HepG2 (cell line): ENCODE results near the gene MBOAT7. TPM values are rescaled to one million over a fixed set of nuclear protein-coding genes. Genes with fewer than 3 reads are reported as not detected.

Experiments used
- E2F1 ChIP-seq: sonication (generic); formaldehyde crosslinking; IDR thresholded peaks from 2 replicates; pipeline ENCODE4 v1.5.0; 2020; ENCODE audit warnings: missing genetic modification reagents
- GABPA ChIP-seq, 2 experiments: IDR thresholded peaks; 2 replicates each; pipeline ENCODE4 v1.6.1; 2011 to 2016; ENCODE audit warnings: low read depth in 2 of 2, low read length in 1 of 2, missing biosample characterization in 1 of 2, missing genetic modification characterization in 1 of 2
- HDAC1 ChIP-seq: sonication (generic); formaldehyde crosslinking; IDR thresholded peaks from 2 replicates; pipeline ENCODE4 v1.5.1; 2020; ENCODE audit warnings: mild to moderate bottlenecking, missing genetic modification reagents
- MAFF ChIP-seq: IDR thresholded peaks from 2 replicates; pipeline ENCODE4 v1.6.1; 2011; ENCODE audit warnings: low read depth, low read length, improper control_type of control experiment
- NCOA5 ChIP-seq: sonication (generic); formaldehyde crosslinking; IDR thresholded peaks from 2 replicates; pipeline ENCODE4 v1.4.0; 2020; ENCODE audit warnings: missing genetic modification reagents
- NFYC ChIP-seq: IDR thresholded peaks from 2 replicates; pipeline ENCODE4 v1.6.1; 2016; ENCODE audit warnings: missing genetic modification reagents, missing compliant biosample characterization
- REPIN1 ChIP-seq: sonication (generic); formaldehyde crosslinking; IDR thresholded peaks from 2 replicates; pipeline ENCODE4 v1.8.0; 2022; ENCODE audit warnings: missing genetic modification reagents, low read depth, mild to moderate bottlenecking, borderline replicate concordance
- ZBTB38 ChIP-seq: sonication (generic); formaldehyde crosslinking; IDR thresholded peaks from 2 replicates; pipeline ENCODE4 v1.5.1; 2020; ENCODE audit warnings: mild to moderate bottlenecking, missing genetic modification reagents
- ZNF343 ChIP-seq: sonication (generic); formaldehyde crosslinking; IDR thresholded peaks from 2 replicates; pipeline ENCODE4 v1.4.0; 2020; ENCODE audit warnings: mild to moderate bottlenecking, missing genetic modification reagents
- ZNF749 ChIP-seq: sonication (generic); formaldehyde crosslinking; IDR thresholded peaks from 2 replicates; pipeline ENCODE4 v1.8.0; 2022; ENCODE audit warnings: mild to moderate bottlenecking, missing genetic modification reagents, moderate library complexity, borderline replicate concordance
- ZSCAN25 ChIP-seq: sonication (generic); formaldehyde crosslinking; IDR thresholded peaks from 2 replicates; pipeline ENCODE4 v1.8.0; 2022; ENCODE audit warnings: mild to moderate bottlenecking, missing genetic modification reagents
- polyA plus RNA-seq, 8 experiments: library from polyadenylated mRNA; depleted of rRNA in 3 of 8; stranded (reverse) in 7 of 8; unstranded in 1 of 8; fragments of >200 nt; fragmentation: Illumina TruSeq in 4 of 8; extraction: Trizol in 4 of 8; gene quantifications; 2 replicates each; pipeline versions ENCODE4 v1.2.1 to v1.2.3, GENCODE V29; 2011 to 2016; ENCODE audit warnings: low read depth in 4 of 8, missing spikeins in 1 of 8, mixed read lengths in 1 of 8; ENCODE audit not compliant: insufficient read depth in 1 of 8
- total RNA-seq, 5 experiments: library from RNA; depleted of rRNA; stranded (reverse); fragments of >200 nt; fragmentation: Illumina TruSeq; extraction: Trizol; gene quantifications; 2 replicates each; pipeline ENCODE4 v1.2.3, GENCODE V29; 2016; ENCODE audit warnings: low read depth in 1 of 5
- TF ChIP-seq, protein P1 (sequence below): sonication (generic); formaldehyde crosslinking; IDR thresholded peaks from 2 replicates; pipeline ENCODE4 v1.4.0; 2020; ENCODE audit warnings: mild to moderate bottlenecking, missing genetic modification reagents
- TF ChIP-seq, protein P2 (sequence below): sonication (generic); formaldehyde crosslinking; IDR thresholded peaks from 2 replicates; pipeline ENCODE4 v1.4.0; 2020; ENCODE audit warnings: mild to moderate bottlenecking, missing genetic modification reagents
- TF ChIP-seq, protein P3 (sequence below): sonication (generic); formaldehyde crosslinking; IDR thresholded peaks from 2 replicates; pipeline ENCODE4 v1.4.0; 2020; ENCODE audit warnings: low read depth, mild to moderate bottlenecking, missing genetic modification reagents

Gene MBOAT7
- total and polyA plus RNA-seq, 2 of the 13 experiments (the other 11 are each of a cell fraction or from before 2014, with no cell fraction given), result 22.2 to 25.5 TPM

- TF ChIP-seq ZNF343 (0 out of 2 replicates have a peak, but pooled peaks have one; percentile 52), GABPA (IDR thresholded peaks at IDR 0.05; ENCODE audit: low read depth, low read length) (peak; percentile 20; the same call in 1 of the 2 replicates), GABPA (CRISPR knock-in tag; IDR thresholded peaks at IDR 0.05; ENCODE audit: low read depth) (peak; percentile 65; the same call in 1 of the 2 replicates), MAFF (no peak), REPIN1 (CRISPR knock-in tag) (peak; percentile 69; the same call in 1 of the 2 replicates), HDAC1 (CRISPR knock-in tag) (peak; percentile 24; the same call in 1 of the 2 replicates), ZSCAN25 (0 out of 2 replicates have a peak, but pooled peaks have one; percentile 4), E2F1 (peak; percentile 68), NCOA5 (CRISPR knock-in tag) (no peak), ZBTB38 (CRISPR knock-in tag) (0 out of 2 replicates have a peak, but pooled peaks have one; percentile 34), NFYC (CRISPR knock-in tag) (peak; percentile 94), ZNF749 (no peak)
- TF ChIP-seq, protein P1, sequence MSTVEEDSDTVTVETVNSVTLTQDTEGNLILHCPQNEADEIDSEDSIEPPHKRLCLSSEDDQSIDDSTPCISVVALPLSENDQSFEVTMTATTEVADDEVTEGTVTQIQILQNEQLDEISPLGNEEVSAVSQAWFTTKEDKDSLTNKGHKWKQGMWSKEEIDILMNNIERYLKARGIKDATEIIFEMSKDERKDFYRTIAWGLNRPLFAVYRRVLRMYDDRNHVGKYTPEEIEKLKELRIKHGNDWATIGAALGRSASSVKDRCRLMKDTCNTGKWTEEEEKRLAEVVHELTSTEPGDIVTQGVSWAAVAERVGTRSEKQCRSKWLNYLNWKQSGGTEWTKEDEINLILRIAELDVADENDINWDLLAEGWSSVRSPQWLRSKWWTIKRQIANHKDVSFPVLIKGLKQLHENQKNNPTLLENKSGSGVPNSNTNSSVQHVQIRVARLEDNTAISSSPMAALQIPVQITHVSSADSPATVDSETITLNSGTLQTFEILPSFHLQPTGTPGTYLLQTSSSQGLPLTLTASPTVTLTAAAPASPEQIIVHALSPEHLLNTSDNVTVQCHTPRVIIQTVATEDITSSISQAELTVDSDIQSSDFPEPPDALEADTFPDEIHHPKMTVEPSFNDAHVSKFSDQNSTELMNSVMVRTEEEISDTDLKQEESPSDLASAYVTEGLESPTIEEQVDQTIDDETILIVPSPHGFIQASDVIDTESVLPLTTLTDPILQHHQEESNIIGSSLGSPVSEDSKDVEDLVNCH (CRISPR knock-in tag), result 0 out of 2 replicates have a peak, but pooled peaks have one; percentile 11
- TF ChIP-seq, protein P2, sequence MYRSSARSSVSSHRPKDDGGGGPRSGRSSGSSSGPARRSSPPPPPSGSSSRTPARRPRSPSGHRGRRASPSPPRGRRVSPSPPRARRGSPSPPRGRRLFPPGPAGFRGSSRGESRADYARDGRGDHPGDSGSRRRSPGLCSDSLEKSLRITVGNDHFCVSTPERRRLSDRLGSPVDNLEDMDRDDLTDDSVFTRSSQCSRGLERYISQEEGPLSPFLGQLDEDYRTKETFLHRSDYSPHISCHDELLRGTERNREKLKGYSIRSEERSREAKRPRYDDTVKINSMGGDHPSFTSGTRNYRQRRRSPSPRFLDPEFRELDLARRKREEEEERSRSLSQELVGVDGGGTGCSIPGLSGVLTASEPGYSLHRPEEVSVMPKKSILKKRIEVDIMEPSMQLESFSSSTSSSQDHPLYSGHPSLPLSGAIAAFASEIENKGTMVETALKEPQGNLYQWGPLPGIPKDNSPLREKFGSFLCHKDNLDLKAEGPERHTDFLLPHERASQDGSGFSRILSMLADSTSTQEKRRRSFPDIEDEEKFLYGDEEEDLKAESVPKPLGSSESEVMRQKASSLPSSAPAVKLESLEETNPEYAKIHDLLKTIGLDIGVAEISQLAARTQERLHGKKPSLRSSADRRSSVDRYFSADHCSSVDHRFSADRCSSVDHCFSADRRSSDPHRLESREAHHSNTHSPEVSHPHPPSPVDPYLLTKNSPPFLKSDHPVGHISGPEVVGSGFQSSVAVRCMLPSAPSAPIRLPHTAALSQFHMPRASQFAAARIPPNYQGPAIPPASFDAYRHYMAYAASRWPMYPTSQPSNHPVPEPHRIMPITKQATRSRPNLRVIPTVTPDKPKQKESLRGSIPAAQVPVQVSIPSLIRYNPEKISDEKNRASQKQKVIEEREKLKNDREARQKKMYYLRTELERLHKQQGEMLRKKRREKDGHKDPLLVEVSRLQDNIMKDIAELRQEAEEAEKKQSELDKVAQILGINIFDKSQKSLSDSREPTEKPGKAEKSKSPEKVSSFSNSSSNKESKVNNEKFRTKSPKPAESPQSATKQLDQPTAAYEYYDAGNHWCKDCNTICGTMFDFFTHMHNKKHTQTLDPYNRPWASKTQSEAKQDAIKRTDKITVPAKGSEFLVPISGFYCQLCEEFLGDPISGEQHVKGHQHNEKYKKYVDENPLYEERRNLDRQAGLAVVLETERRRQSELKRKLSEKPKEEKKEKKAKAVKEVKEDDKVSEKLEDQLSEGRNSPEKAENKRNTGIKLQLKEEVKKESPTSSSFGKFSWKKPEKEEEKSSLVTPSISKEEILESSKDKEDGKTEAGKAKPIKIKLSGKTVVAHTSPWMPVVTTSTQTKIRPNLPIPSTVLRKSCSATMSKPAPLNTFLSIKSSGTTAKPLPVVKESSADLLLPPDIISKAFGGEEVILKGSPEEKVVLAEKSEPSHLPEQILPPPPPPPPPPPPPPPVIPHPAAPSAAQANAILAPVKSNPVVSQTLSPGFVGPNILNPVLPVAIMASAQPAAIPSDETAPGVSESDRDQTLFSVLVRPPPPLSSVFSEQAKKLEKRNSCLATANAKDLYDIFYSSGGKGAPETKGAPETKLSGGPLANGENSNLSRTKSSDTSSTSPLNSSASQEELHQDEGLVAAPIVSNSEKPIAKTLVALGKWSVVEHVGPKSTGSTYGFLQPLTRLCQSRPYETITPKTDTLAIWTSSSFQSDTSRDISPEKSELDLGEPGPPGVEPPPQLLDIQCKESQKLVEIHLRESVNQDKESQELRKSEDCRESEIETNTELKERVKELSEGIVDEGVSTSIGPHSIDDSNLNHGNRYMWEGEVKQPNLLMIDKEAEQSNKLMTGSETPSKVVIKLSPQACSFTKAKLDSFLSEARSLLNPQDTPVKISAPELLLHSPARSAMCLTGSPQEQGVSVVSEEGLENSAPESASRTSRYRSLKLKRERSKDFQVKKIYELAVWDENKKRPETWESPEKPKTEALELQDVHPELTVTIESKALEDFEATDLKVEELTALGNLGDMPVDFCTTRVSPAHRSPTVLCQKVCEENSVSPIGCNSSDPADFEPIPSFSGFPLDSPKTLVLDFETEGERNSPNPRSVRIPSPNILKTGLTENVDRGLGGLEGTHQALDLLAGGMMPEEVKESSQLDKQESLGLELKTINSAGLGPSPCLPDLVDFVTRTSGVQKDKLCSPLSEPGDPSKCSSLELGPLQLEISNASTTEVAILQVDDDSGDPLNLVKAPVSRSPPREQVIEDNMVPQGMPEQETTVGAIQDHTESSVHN, result 0 out of 2 replicates have a peak, but pooled peaks have one; percentile 57
- TF ChIP-seq, protein P3, sequence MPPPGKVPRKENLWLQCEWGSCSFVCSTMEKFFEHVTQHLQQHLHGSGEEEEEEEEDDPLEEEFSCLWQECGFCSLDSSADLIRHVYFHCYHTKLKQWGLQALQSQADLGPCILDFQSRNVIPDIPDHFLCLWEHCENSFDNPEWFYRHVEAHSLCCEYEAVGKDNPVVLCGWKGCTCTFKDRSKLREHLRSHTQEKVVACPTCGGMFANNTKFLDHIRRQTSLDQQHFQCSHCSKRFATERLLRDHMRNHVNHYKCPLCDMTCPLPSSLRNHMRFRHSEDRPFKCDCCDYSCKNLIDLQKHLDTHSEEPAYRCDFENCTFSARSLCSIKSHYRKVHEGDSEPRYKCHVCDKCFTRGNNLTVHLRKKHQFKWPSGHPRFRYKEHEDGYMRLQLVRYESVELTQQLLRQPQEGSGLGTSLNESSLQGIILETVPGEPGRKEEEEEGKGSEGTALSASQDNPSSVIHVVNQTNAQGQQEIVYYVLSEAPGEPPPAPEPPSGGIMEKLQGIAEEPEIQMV (CRISPR knock-in tag), result peak; percentile 95
Observed at GRCh38 chr19:54136864-54137698, 52.3 kb downstream of the MBOAT7 start (continued).
